Activated CD8-positive, alpha-beta memory T cell treated with anti-CD3 and anti-CD28 coated beads, Interleukin-2, amount 50 U/mL, for 24 hours (primary cell): ENCODE data around the gene KLC3.

Experiments
- DNase-seq: peaks from one replicate; pipeline ENCODE4 v3.0.0-alpha.2; 2020; ENCODE audit errors: extremely low read depth

KLC3 gene

DNA sequence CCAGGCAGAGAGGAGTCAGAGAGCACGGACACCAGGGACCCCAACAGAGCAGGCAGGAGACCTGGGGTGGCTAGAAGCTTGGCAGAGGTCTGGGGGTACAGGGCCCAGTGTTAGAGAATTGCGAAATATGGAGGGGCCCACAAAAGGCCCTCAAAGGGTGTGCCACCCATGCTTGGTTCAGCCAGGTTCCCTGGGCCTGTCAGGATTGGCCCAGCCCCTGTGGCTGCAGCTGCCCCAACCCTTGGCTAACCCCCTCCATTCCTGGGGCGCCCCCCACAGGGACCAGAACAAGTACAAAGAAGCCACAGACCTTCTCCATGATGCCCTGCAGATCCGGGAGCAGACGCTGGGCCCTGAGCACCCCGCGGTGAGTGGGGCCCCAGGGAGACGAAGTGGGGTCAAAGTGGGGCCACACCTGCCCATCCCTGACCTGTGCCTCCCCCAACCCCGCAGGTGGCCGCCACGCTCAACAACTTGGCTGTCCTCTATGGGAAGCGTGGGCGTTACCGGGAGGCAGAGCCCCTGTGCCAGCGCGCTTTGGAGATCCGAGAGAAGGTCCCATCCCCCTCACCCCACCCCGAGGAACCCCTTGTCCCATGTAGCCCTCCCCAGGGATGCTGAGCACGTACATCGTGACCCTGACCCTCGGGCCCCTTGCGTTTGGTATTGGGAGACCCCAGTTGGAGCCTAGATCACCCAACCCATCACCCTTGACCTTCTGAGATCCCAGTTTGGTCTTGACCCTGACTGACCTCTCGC is 8.0 kb downstream of the KLC3 start:
- no peak for DNase-seq

DNA sequence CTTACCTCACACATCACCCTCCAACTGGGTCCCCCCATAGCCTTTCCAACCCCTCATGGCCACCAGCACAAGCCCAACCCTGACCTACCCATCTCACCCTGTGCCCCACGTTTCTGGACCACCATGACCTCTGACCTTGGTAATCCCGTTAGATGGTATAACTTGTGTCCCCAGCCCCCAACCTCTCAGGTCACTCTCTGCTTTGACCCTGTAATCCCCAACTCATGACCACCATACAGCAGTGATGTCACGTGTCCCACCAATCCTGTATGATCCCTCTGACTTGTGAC is 8.5 kb downstream of the KLC3 start:
- no peak for DNase-seq

DNA sequence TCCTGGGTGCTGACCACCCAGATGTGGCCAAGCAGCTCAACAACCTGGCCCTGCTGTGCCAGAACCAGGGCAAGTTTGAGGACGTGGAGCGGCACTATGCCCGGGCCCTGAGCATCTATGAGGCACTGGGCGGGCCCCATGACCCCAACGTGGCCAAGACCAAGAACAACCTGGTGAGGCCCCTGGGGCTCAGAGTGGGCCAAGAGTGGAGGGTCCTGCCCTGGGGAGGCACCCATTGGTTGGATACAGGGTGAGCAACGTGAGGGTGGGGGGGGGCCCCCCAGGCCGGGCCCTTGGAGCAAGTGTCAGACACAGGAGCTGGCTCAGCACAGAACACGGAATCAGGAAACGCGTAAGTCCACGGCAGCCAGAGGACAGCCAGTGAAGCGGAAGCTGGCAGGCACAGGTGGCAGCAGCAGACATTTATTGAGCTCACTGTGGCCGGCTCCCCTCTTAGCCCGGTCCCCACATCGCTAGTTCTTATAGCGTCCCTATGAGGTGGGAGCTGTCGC is 8.9 kb downstream of the KLC3 start:
- DNase-seq = no peak

DNA sequence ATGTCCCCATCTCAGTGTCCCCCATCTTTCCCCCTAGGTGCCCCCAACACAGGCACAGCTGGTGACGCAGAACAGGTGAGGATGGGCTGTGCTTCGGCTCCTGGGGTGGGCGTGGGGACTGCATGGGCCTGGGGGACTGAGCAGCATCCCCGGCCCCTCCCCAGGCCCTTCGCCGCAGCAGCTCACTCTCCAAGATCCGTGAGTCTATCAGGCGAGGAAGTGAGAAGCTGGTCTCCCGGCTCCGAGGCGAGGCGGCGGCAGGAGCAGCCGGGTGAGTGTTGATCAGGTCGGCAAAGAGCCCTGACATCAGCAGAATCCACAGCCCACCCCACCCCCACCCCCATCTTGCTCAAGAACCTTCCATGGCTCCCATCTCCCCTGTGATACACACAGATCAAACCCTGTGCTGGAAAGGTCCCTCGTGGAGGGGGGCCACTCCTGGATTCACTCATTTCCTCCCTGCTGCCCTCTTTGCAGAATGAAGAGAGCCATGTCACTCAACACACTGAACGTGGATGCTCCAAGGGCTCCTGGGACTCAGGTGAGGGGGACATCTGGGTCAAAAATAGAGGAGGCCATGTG is 10.0 kb downstream of the KLC3 start:
- DNase-seq = no peak

DNA sequence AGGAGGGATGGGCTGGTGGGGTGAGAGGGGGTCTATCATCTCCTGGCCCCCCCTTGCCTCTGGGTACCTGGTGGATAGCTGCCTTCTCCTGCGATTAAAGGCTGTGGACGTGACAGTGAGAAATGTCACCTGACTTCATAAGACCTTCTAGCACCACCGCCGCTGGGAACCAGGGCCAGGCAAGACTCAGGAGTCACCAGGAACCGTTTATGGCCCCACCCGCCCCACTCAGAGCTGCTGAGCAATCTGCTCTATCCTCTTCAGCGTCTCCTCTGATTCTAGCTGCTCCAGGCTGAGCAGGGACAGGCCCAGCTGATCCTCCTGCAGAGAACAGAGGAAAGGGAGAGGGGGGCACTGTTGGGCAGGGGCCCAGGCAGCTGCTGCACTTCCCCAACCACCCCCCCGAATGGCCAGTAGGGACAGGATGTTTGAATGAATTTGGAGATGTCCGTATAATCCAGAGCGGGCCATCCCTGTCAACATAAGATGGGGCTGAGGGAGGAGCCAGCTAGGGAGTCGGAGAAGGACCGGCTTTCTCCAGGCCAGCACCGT is 10.9 kb downstream of the KLC3 start:
- no peak for DNase-seq

DNA sequence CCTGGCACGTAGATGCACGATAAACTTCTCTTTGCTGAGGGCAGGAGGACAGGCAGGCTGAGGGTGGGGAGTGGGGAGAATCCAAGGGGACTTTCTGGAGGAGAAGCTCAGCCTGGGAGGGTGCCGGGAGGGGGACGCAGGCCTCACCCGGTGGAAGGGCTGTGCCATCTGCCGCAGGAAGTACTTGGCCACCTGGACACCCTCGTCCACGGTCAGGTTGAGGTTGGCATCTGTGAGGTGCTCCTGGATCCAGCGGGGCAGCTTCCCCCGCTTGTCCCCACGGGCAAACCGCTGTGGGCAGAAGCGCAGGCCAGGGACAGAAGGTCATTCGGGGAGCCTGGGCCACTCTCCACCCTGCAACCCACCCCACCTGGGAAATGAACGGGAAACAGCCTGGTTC is 11.5 kb downstream of the KLC3 start:
- DNase-seq = no peak

DNA sequence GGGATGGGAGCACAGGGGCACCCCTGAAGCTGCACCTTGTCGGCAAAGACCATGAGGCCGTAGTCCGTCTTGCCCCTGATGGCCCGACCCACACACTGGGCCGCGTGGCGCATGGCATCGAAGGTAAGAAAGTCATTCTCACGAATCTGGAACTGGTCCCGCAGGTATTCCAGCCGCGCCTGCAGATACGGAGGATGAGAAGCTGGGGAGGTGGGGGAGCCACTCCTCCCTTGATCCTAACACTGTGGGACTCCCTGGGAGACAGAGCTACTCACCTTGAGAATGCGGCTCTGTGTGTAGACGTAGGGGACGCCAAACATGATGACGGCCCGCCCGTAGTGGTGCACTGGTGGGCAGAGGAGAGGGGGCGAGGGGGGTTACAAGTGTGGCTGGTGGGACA is 11.9 kb downstream of the KLC3 start:
- DNase-seq = no peak

DNA sequence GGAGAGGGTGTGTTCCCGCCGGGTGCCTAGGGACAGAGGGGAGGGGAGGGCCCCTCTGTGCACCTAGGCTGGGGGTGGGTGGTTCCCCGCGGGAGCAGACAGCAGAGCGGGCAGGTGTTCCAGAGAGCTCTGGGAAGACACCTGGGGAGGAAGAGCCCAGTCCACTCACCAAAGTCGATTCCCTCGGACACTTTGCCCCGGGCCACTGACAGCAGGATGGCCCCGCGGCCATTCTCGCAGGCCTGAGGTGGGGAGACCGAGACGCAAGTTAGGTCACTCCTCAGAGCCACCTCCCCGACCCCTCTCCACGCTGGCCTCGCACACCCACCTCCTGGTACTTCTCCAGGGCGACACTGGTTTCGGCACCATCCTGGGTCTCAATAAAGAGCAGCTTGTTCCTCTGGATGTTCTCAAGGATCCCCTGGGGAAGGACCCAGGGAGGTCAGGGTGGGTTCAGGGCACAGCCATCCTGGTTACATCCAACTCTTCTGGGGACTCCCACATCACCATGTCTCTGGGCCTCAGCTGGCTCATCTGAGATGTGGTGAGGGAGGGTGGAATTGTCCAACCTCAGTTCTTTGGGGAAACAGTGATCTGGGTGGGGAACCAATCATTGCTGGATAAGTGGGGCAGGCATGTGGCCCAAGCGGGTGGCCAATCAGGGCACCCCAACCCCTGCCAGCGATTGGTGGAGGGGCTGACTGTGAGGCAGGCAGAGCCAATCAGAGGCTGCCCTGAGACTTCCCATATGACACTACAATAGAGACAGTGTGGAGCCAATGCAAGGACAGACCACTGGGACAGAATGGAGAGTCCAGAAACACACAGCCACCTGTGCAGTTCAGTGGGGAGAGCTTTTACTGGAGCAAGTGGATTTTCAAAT is 12.6 kb downstream of the KLC3 start:
- DNase-seq = no peak

DNA sequence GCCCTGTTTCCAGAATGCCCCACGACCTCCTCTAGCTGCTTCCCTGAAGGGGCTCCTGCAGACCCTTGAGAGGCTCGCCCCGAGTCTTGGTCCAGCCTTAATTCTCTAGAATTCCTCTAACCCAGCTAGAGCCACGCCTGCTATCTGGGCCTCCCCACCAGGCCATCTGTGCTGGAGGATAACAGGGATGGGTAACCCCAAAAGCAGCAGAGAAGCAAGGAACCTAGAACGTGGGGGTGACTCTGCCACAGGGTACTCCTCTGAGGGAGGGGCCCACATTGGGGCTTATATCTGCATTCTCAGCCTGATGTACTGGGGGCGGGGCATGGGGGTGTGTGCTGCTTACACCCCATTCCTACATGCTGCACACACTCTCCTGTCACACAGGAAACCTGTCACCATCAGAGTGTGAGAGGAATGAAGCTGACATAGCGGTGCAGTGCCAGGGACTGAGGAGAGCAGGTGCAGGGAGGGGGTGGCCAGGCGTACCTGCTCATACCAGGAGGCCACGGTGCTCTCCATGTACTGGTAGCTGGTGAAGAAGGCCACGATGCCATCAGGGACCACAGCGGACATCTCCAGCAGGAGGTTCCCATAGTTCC is 13.8 kb downstream of the KLC3 start:
- DNase-seq = no peak

DNA sequence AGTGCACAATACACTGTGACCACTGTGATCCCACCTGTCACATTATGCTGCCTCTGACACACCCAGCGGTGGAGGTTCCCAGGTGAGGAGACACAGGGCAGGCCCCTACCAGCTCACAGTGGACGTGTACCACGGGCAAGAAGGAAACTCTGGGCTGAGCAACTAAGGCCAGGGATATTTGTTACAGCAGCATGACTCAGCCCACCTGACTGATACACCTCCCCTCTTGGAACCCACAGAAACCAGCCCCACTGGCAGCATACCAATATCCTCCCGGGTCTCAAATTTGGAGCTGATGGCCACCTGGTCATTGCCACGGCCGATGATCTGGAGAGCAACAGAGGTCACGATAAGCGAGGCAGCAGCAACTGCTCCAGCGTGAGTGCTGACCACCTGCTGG is 14.9 kb downstream of the KLC3 start:
- DNase-seq = no peak

DNA sequence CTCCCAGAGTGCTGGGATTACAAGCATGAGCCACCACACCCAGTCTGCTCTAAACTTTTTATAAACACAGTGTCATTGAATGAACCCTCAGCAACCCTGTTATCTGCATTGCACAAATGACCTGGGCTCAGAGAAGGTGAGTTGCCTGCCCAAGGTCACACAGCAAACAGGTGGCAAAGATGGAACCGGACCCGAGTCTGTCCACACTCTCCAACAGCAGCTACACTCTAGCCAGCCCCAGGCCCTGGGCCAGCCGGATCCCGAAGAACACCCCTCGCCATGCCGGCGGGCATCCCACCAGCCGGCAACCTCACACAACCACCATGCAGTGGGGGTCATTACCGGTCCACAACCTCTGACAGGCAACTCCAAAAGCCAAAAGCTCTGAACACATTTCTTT is 15.4 kb downstream of the KLC3 start:
- no peak for DNase-seq

DNA sequence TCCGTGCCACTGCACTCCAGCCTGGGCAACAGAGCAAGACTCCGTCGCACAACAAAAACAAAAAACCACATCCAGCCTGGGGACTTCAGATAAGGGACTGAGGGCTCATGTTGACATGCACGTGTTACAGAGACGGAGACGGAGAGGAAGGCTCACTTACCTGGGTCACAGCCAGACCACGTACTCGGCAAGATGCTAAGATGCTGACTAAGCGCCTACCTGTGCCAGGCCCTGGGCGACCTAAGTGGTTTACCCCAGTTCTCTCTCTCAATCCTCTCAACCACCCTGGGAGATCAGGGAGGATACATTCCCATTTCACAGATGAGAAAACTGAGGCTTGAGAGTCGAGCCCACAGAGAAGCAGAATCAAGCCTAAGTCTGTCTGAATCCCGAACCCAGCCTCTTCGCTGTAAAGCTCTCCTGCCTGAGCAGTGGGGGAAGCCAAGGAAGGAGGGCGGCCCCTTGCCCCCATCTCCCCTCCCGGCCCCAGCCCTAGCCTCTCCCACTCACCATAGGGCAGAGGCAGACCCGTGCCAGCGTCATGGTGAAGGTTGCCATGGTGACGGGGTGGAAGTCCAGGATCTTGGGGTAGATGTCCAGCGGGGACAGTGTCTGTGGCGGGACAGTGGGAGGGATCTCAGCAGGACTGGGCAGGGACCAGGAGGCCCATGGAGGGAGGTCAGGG is 16.4 kb downstream of the KLC3 start:
- DNase-seq = no peak

DNA sequence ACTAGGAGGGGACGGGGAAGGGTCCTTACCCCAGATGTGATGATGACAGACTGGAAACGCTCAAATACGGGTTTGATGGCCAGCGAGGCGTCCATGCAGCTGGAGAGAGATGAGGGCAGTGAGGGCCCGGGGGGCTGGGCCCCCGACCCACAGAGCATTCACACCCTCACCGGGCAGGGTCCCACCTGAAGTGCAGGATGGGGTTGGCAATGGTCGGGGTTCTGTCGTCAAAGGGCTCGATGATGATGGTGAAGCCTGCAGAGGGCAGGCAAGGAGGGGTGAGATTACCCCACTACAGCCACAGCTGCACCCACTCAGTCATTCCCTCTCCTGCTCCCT is 16.9 kb downstream of the KLC3 start:
- no peak for DNase-seq

DNA sequence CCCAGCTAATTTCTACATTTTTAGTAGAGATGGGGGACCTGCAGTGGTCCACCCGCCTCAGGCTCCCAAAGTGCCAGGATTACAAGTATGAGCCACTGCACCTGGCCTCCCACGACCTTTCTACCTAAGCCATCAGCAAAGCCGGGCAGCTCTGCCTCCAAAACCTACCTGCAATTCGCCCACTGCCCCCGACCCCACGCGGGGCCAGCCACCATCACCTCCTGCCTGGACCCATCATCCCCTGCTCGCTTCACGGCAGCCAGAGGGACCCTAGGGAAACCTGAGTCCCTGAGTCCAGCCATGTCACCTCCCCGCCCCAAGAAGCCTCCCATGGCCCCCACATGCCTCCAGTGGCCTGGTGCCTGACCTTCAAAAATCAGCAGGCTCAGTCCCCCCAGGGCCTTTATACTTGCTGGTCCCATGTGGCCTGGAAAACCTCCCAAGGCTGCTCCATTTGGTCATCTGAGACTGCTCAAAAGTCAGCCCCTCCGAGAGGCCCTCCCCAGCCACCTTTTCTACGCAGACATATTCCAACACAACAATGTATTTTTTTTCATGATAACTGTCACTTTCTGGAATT is 17.8 kb downstream of the KLC3 start:
- DNase-seq = no peak

DNA sequence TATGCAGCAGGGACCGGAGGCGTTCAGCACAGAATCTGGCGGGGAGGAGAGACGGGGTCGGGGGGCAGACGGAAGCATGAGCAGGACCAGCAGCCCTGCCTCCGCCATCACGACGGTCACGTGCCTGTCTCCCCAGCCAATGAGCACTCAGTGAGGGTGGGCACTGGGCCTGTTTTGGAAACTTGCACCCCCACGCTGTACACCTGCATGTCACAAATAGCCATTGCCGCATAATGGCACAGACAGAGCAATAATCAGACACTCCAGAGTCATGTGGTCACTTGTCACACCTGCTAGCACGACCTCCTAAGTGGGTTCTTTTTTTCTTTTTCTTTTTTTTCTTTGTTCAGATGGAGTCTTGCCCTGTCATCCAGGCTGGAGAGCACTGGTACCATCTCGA is 21.1 kb downstream of the KLC3 start:
- no peak for DNase-seq

DNA sequence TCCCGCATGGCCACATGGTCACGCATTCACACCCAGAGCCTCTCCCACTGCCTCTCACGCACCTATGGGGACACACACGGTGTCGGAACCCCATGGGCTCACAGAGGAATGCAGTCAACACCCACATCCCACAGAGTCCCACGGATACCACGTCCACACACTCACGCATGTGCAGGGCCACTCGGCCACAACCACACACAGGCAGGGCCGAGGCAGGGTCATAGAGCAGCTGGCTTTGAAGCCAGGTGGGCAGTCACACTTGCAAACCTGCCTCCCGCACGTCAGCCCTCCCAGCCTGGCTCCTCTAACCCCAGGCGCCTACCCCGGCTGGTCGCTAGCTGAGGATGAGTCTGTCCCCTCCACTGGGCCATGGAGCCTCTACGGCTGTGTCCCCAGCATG is 21.7 kb downstream of the KLC3 start:
- DNase-seq = no peak

DNA sequence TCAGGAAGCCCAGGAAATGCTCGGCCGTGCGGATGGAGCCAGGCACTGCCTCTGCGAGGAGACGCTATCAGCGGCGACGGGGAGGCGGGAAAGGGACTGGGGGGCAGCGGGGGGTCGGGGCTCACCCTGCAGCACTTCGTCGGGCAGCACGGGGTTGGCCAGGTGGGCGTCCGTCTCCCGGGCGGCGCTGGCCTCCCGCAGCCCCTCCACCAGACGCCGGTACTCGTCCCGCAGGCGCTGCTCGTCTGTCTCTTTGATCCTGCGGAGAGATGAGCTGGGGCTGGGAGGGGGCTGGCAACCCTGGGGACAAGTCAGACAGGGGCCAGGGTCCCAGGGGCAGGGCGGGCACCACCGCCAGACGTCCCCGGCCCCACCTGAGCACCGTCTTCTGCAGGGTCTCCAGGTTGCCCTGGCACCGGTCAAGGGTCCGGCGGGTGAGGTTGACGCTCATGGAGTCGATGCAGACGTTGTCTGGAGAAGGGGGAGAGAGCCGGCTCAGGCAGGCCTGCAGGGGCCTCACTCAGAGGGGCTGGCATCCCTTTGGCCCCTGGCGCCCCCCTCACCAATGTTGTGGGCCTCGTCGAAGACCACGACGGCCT is 23.4 kb downstream of the KLC3 start:
- DNase-seq = no peak

DNA sequence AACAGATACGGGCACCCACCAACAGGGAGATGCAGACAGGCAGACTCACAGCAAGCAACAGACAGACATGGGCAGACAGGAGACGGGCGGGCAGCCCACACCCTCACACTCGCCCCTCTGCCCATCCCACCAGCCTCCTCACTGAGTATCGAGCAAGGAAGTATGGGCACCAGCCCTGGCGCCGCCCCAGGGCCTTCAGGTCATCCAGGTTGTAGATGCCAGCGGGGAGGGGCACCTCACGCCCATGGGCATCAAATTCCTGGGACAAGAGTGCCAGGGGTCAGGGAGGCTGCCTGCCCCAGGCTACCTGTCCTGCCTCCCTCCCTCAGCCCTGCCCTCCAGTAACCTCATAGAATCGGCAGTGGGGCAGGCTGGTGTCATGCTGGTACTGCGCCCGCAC is 24.1 kb downstream of the KLC3 start:
- no peak for DNase-seq

DNA sequence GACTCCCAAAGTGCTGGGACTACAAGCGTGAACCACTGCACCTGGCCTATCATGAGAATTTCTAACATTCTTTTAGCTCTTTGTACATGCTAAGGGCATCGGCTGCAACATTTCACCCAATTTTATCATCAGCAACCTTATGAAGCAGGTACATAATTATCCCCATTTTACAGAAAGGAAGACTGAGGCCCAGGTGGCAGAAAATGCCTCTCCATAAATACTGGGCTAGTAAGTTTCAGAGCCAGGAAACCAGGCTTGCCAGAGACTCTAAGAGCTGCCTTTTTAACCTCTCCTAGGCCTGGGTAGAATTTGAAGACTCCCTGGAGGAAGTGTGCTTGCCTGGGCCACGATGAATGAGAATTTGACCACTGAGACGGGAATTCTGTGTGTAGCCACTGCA is 27.6 kb downstream of the KLC3 start:
- no peak for DNase-seq

DNA sequence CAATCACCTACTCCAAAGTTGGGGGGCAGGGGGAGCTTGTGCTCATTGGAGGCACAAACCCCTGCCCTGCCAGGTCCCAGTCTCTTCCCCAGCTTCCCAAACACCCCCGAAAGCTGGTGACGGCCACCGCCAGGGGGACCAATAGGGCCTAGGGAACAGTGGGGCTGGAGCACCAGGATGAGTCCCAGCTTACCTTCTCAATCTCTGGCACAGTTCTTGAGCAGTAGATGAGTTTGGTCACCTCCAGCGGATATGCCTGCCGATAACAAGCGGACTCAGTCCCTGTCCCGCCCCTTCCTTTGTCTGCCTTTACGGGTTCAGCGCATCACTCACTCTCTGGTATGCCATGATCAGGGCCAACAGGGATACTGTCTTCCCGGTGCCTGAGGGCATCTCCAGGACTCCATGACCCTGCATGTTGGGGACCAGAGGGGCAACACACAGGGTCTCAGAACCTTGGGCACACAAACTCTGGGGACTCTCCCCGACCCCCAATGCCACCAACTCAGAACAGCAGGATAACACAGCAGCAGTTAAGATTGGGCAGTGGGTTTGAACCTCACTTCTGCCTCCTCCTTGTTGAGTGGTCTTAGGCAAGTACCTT is 28.3 kb downstream of the KLC3 start:
- no peak for DNase-seq
